HCT116 (cell line): ENCODE data around the gene GSTM5. TPM values are rescaled to one million over a fixed set of nuclear protein-coding genes. Genes with fewer than 3 reads are reported as not detected.
"Not testable (repeated sequence)": the region's sequence is repeated elsewhere in the genome, so short reads cannot be mapped to it uniquely, and the experiment has no call there.

ENCODE experiments used
- ATAC-seq: fragments of 200-7000 bp; cut with Tn5 transposase; 2 replicates; pipeline ENCODE4 v1.9.1; 2020; ENCODE audit warnings: mild to moderate bottlenecking, moderate library complexity
- BruUV-seq: library from RNA; stranded (reverse); fragments of 400-500 nt; replicated peaks from 2 replicates; lab custom pipeline; 2021; lab: Mats Ljungman, UMichigan
- CTCF ChIA-PET: fragments of 300-600 bp; sonication (Branson Sonifier 250); formaldehyde crosslinking; loops from one replicate; lab custom pipeline; 2021; ENCODE audit warnings: antibody characterized with exemption; lab: Charles Lee
- POLR2A ChIA-PET: fragments of 300-600, 350-600 bp; sonication (Branson Sonifier 250); formaldehyde crosslinking; loops from one replicate; lab custom pipeline; 2021; ENCODE audit warnings: antibody characterized with exemption; lab: Charles Lee
- RAD21 ChIA-PET, 2 experiments: fragments of 300-600 bp; sonication (Branson Sonifier 250); formaldehyde crosslinking; loops; one replicate each; lab custom pipeline; 2023; ENCODE audit warnings: low total read pairs in 2 of 2; ENCODE audit not compliant: uncharacterized antibody in 2 of 2, unreplicated experiment in 2 of 2, low non-redundant PET in 1 of 2; lab: Charles Lee
- DNase-seq: peaks from one replicate; pipeline ENCODE4 v3.0.0-alpha.2; 2010; ENCODE audit warnings: low read depth, low spot score
- H2AFZ ChIP-seq: fragments of 200-600 bp; shearing (Covaris generic), sonication (generic); 2 replicates; pipeline ENCODE4 v1.6.1; 2017; ENCODE audit warnings: low read depth, mixed run types, mixed read lengths, antibody characterized with exemption, low read length; ENCODE audit not compliant: poor library complexity, severe bottlenecking
- H3K27ac ChIP-seq: 2 replicates; pipeline ENCODE4 v1.5.1; 2012; ENCODE audit warnings: low read depth, low read length
- H3K27me3 ChIP-seq: fragments of 200-600 bp; sonication (generic); 2 replicates; pipeline ENCODE4 v1.6.1; 2016; ENCODE audit warnings: mixed run types, low read length, mixed read lengths; ENCODE audit not compliant: insufficient read depth
- H3K36me3 ChIP-seq, 2 experiments: fragments of 200-500 bp in 1 of 2; fragments of 200-600 bp in 1 of 2; sonication (Bioruptor generic) in 1 of 2; sonication (generic) in 1 of 2; 2 replicates each; pipeline versions ENCODE4 v1.5.1 to v1.6.1; 2014 to 2016; ENCODE audit warnings: low read length in 2 of 2, inconsistent platforms in 1 of 2, mixed read lengths in 1 of 2, mixed run types in 1 of 2; ENCODE audit not compliant: insufficient read depth in 2 of 2, control insufficient read depth in 1 of 2
- H3K4me1 ChIP-seq, 2 experiments: fragments of 200-600 bp in 1 of 2; sonication (generic) in 1 of 2; 2 replicates each; pipeline versions ENCODE4 v1.5.1 to v1.6.1; 2012 to 2017; ENCODE audit warnings: low read length in 2 of 2, inconsistent platforms in 1 of 2, mild to moderate bottlenecking in 1 of 2, mixed read lengths in 1 of 2, mixed run types in 1 of 2, moderate library complexity in 1 of 2; ENCODE audit not compliant: insufficient read depth in 2 of 2, control insufficient read depth in 1 of 2
- H3K4me2 ChIP-seq: fragments of 200-600 bp; sonication (generic); 2 replicates; pipeline ENCODE4 v1.6.1; 2017; ENCODE audit warnings: mixed run types, low read length, mixed read lengths
- H3K4me3 ChIP-seq, 2 experiments: fragments of 200-600 bp in 1 of 2; sonication (generic) in 1 of 2; replicated peaks in 1 of 2; 2 replicates each; pipeline ENCODE4 v1.5.1; 2011 to 2016; ENCODE audit warnings: low read length in 2 of 2, control low read depth in 1 of 2, low read depth in 1 of 2, mild to moderate bottlenecking in 1 of 2, mixed read lengths in 1 of 2, mixed run types in 1 of 2
- H3K79me2 ChIP-seq: fragments of 200-600 bp; sonication (generic); 2 replicates; pipeline ENCODE4 v1.6.1; 2017; ENCODE audit warnings: mild to moderate bottlenecking, mixed run types, low read length, moderate library complexity, mixed read lengths; ENCODE audit not compliant: insufficient read depth
- H3K9ac ChIP-seq: fragments of 200-600 bp; sonication (generic); 2 replicates; pipeline ENCODE4 v1.6.1; 2016; ENCODE audit warnings: low read length, mixed read lengths
- H3K9me2 ChIP-seq: fragments of 200-600 bp; sonication (generic), shearing (Covaris generic); 2 replicates; pipeline ENCODE4 v1.6.1; 2017; ENCODE audit warnings: mixed run types, mild to moderate bottlenecking, moderate library complexity; ENCODE audit not compliant: insufficient read depth
- H3K9me3 ChIP-seq, 2 experiments: fragments of 200-500 bp in 1 of 2; fragments of 200-600 bp in 1 of 2; sonication (Bioruptor generic) in 1 of 2; sonication (generic) in 1 of 2; 2 replicates each; pipeline ENCODE4 v1.6.1; 2014 to 2017; ENCODE audit warnings: low read length in 2 of 2, mixed read lengths in 2 of 2, inconsistent platforms in 1 of 2, low read depth in 1 of 2, mild to moderate bottlenecking in 1 of 2, mixed run types in 1 of 2, moderate library complexity in 1 of 2; ENCODE audit not compliant: control insufficient read depth in 1 of 2, insufficient read depth in 1 of 2
- H4K20me1 ChIP-seq: fragments of 200-600 bp; sonication (generic), shearing (Covaris generic); 2 replicates; pipeline ENCODE4 v1.6.1; 2017; ENCODE audit warnings: mixed run types, mild to moderate bottlenecking, moderate library complexity; ENCODE audit not compliant: insufficient read depth
- intact Hi-C: fragments of 100-400 bp; cut with micrococcal nuclease; formaldehyde crosslinking; loops from 2 replicates; pipeline ENCODE4 v1.10.0; 2022
- total RNA-seq: library from RNA; stranded (reverse); gene quantifications from one replicate; pipeline ENCODE4 v1.2.1, GENCODE V29; 2021; ENCODE audit not compliant: unreplicated experiment

The GSTM5 gene
- total RNA-seq, 1 experiment from 2014 or later: not detected

GRCh38 chr1:109685399-109685798, 26.7 kb upstream of the GSTM5 start:
- H3K4me3 ChIP-seq, H4K20me1 ChIP-seq, H2AFZ ChIP-seq, H3K36me3 ChIP-seq, RAD21 ChIA-PET, DNase-seq, H3K27ac ChIP-seq, H3K79me2 ChIP-seq, CTCF ChIA-PET, H3K9ac ChIP-seq, H3K4me1 ChIP-seq, POLR2A ChIA-PET, H3K4me2 ChIP-seq, BruUV-seq, intact Hi-C loops, ATAC-seq, H3K27me3 ChIP-seq, H3K9me2 ChIP-seq, H3K9me3 ChIP-seq: not testable (repeated sequence)

- POLR2A ChIA-PET, H2AFZ ChIP-seq, H3K4me3 ChIP-seq, H4K20me1 ChIP-seq, intact Hi-C loops, H3K9me3 ChIP-seq, H3K4me1 ChIP-seq, H3K9ac ChIP-seq, H3K4me2 ChIP-seq, H3K79me2 ChIP-seq, BruUV-seq, CTCF ChIA-PET, H3K36me3 ChIP-seq, DNase-seq, H3K27me3 ChIP-seq, H3K27ac ChIP-seq, ATAC-seq, RAD21 ChIA-PET, H3K9me2 ChIP-seq: not testable (repeated sequence)
Measured at GRCh38 chr1:109685890-109686289, 26.2 kb upstream of the GSTM5 start.

GRCh38 chr1:109687109-109687508, 24.9 kb upstream of the GSTM5 start:
- DNase-seq, RAD21 ChIA-PET, H3K9me3 ChIP-seq, H2AFZ ChIP-seq, BruUV-seq, H3K79me2 ChIP-seq, CTCF ChIA-PET, H3K27ac ChIP-seq, H3K4me1 ChIP-seq, H3K9ac ChIP-seq, H3K4me3 ChIP-seq, H3K9me2 ChIP-seq, H3K4me2 ChIP-seq, H4K20me1 ChIP-seq, intact Hi-C loops, ATAC-seq, POLR2A ChIA-PET, H3K27me3 ChIP-seq, H3K36me3 ChIP-seq: not testable (repeated sequence)
